OCI-LY3 (cell line): ENCODE data around the gene PLXNC1.

ENCODE experiments used
- H2AFZ ChIP-seq: fragments of 200-600, 300-600 bp; shearing (Covaris generic); 2 replicates; pipeline ENCODE4 v1.6.0; 2014; ENCODE audit warnings: antibody characterized with exemption, low read depth, low read length
- H3K27ac ChIP-seq: fragments of 200-600, 300-600 bp; sonication (generic); 2 replicates; pipeline ENCODE4 v1.5.1; 2014; ENCODE audit warnings: mild to moderate bottlenecking, low read length, moderate library complexity, mixed read lengths
- H3K27me3 ChIP-seq: fragments of 200-600, 300-600 bp; sonication (generic); 2 replicates; pipeline ENCODE4 v1.6.1; 2014; ENCODE audit warnings: low read depth, low read length, mixed read lengths
- H3K36me3 ChIP-seq: fragments of 200-600, 300-600 bp; sonication (generic); replicated peaks from 2 replicates; pipeline ENCODE3; 2014; ENCODE audit warnings: low read depth, low read length, mixed read lengths
- H3K4me1 ChIP-seq: fragments of 300-600, 200-600 bp; sonication (generic); 2 replicates; pipeline ENCODE4 v1.6.1; 2014; ENCODE audit warnings: low read length, mixed read lengths
- H3K4me2 ChIP-seq: fragments of 200-600, 300-600 bp; sonication (generic); 2 replicates; pipeline ENCODE4 v1.6.1; 2014; ENCODE audit warnings: low read length, mixed read lengths
- H3K4me3 ChIP-seq: fragments of 300-600, 200-600 bp; sonication (generic); 2 replicates; pipeline ENCODE4 v1.5.1; 2014; ENCODE audit warnings: antibody characterized with exemption, mild to moderate bottlenecking, low read length, moderate library complexity
- H3K79me2 ChIP-seq: fragments of 300-600, 200-600 bp; shearing (Covaris generic); 2 replicates; pipeline ENCODE4 v1.6.1; 2014; ENCODE audit warnings: mild to moderate bottlenecking, low read length, mixed read lengths
- H3K9ac ChIP-seq: fragments of 300-600, 200-600 bp; shearing (Covaris generic); 2 replicates; pipeline ENCODE4 v1.6.0; 2014; ENCODE audit warnings: mild to moderate bottlenecking, low read length, moderate library complexity
- H3K9me3 ChIP-seq: fragments of 200-600, 300-600 bp; shearing (Covaris generic); 2 replicates; pipeline ENCODE4 v1.6.1; 2014; ENCODE audit warnings: low read length, mixed read lengths; ENCODE audit not compliant: insufficient read depth
- H4K20me1 ChIP-seq: fragments of 200-600, 300-600 bp; sonication (generic); 2 replicates; pipeline ENCODE4 v1.6.1; 2016; ENCODE audit warnings: low read length, mixed read lengths; ENCODE audit not compliant: insufficient read depth
- EZH2phosphoT487 ChIP-seq: fragments of 200-600 bp; shearing (Covaris generic); IDR thresholded peaks from 2 replicates; pipeline ENCODE4 v1.6.1; 2018; ENCODE audit warnings: antibody characterized with exemption, mixed run types, low read depth
- TF ChIP-seq, protein P1 (sequence below): fragments of 200-600, 300-600 bp; sonication (generic); IDR thresholded peaks from 2 replicates; pipeline ENCODE4 v1.5.1; 2014; ENCODE audit warnings: antibody characterized with exemption, low read length, low read depth

The PLXNC1 gene

DNA sequence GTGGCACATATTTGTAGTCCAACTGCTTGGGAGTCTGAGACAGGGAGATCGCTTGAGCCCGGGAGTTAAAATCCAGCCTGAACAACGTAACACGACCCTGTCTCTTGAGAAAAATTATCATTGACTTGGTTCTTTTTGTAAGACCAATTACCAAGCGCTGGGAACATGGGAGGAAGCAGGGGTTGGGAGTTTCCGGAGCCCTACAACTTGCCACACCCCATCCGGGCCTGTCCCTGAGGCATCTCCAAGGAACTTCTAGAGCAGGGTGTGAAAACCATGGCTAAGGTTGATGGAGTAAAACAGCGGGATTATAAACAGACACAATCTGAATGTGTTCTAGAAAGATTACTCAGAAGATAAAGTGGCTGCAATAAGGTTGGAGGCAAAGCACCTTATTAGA lies 10.3 kb downstream of the PLXNC1 start:
- Histone ChIP-seq H3K79me2 (no peaks in the 10 kb centered on the region), H4K20me1 (no peaks in the 10 kb centered on the region), H3K27me3 (peaks cover 37% of the 10 kb centered on the region), H3K36me3 (no peaks in the 10 kb centered on the region), H3K9me3 (no peaks in the 10 kb centered on the region), H3K4me2 (no peak overlapping the region), H3K27ac (no peak overlapping the region), H2AFZ (no peak overlapping the region), H3K4me1 (peaks cover 10% of the 10 kb centered on the region), H3K4me3 (no peak overlapping the region), H3K9ac (no peak overlapping the region)
- TF ChIP-seq, protein P1, sequence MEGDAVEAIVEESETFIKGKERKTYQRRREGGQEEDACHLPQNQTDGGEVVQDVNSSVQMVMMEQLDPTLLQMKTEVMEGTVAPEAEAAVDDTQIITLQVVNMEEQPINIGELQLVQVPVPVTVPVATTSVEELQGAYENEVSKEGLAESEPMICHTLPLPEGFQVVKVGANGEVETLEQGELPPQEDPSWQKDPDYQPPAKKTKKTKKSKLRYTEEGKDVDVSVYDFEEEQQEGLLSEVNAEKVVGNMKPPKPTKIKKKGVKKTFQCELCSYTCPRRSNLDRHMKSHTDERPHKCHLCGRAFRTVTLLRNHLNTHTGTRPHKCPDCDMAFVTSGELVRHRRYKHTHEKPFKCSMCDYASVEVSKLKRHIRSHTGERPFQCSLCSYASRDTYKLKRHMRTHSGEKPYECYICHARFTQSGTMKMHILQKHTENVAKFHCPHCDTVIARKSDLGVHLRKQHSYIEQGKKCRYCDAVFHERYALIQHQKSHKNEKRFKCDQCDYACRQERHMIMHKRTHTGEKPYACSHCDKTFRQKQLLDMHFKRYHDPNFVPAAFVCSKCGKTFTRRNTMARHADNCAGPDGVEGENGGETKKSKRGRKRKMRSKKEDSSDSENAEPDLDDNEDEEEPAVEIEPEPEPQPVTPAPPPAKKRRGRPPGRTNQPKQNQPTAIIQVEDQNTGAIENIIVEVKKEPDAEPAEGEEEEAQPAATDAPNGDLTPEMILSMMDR = no peak
- TF ChIP-seq EZH2phosphoT487 = no peak

DNA sequence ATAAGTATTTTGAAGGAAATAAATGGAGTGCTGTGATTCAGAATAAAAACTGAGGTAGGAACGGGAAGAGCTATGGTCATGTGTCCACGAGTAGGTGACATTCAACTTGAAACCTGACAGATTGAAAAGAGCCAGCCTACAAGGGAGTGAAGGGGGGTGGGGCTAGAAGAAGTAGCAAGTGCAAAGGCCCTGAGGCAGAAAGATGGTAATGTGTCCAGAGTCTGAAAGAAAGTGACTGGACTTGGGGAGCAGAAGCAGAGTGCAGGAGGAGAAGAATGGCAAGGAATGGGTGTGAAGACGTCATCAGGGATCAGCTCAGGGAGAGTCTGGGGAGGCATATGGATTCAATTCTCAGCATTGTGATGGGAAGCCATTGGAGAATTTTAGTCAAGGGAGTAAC lies 13.7 kb downstream of the PLXNC1 start:
- H3K27ac ChIP-seq = no peak overlapping the region
- H3K4me2 ChIP-seq = no peak overlapping the region
- no peaks in the 10 kb centered on the region for H3K9me3 ChIP-seq
- H3K36me3 ChIP-seq = no peaks in the 10 kb centered on the region
- H3K4me3 ChIP-seq = no peak overlapping the region
- TF ChIP-seq, protein P1 = no peak
- no peak for TF ChIP-seq EZH2phosphoT487
- H3K27me3 ChIP-seq = peaks cover 25% of the 10 kb centered on the region
- no peaks in the 10 kb centered on the region for H3K79me2 ChIP-seq
- H2AFZ ChIP-seq = no peak overlapping the region
- no peak overlapping the region for H3K9ac ChIP-seq
- H4K20me1 ChIP-seq = no peaks in the 10 kb centered on the region
- H3K4me1 ChIP-seq = peaks cover 10% of the 10 kb centered on the region

DNA sequence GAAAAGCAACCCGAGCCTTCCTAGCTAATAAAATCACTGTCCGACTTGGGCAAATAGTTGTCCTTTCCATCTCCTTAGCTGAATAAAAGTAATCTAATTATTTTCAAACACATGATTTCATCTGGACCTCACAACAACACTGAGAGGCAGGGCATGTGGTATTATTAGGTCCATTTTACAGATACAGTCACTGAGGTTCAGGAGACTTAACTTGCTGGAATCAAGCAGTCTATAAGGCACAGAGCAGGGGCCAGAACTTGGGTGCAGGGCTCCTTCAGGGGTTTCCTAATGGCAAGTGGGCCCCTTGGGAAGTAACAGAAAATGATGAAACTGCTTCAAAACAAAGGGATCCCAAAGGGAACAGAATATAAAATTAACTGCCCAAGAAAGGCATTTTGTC lies 15.5 kb downstream of the PLXNC1 start:
- Histone ChIP-seq H3K27me3 (peaks cover 32% of the 10 kb centered on the region), H3K27ac (no peak overlapping the region), H3K4me2 (no peak overlapping the region), H3K9me3 (no peaks in the 10 kb centered on the region), H3K4me3 (no peak overlapping the region), H4K20me1 (no peaks in the 10 kb centered on the region), H3K36me3 (no peaks in the 10 kb centered on the region), H3K79me2 (no peaks in the 10 kb centered on the region), H3K4me1 (no peaks in the 10 kb centered on the region), H2AFZ (no peak overlapping the region), H3K9ac (no peak overlapping the region)
- TF ChIP-seq, protein P1 = no peak
- no peak for TF ChIP-seq EZH2phosphoT487

GRCh38 chr12:94165138-94165537 lies 16.8 kb downstream of the PLXNC1 start:
- H2AFZ ChIP-seq = no peak overlapping the region
- TF ChIP-seq, protein P1 = no peak
- no peak for TF ChIP-seq EZH2phosphoT487
- peak overlapping the region; percentile 30 for H3K4me2 ChIP-seq
- no peaks in the 10 kb centered on the region for H3K79me2 ChIP-seq
- peaks cover 43% of the 10 kb centered on the region for H3K27me3 ChIP-seq
- H3K9me3 ChIP-seq = no peaks in the 10 kb centered on the region
- H3K27ac ChIP-seq = no peak overlapping the region
- no peaks in the 10 kb centered on the region for H3K36me3 ChIP-seq
- no peak overlapping the region for H3K9ac ChIP-seq
- no peaks in the 10 kb centered on the region for H3K4me1 ChIP-seq
- H4K20me1 ChIP-seq = no peaks in the 10 kb centered on the region
- no peak overlapping the region for H3K4me3 ChIP-seq
